ENCODE data around the gene CERS6.

DNA sequence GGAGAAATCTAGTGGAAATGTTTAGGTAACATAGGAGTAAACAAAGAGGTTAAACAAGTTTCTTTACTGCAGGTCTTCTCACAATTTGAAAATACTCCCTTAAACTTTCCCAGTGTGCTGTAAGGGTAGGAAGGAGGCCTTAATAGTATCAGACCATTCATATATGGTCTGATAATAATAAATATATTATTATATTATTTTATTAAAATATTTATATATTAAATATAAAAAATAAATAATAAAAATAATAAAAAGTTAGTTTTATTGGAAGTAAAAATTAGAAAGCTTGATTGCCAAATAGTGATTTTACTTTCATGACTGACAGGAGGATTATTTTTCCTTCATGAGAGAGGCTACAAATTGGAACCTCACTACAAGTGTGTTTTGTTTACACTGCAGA is 353.5 kb downstream of the CERS6 start:
- TF ChIP-seq CTCF (IDR thresholded peaks at IDR 0.05) (no peak), POLR2A (IDR thresholded peaks at IDR 0.05) (no peak)
